ENCODE results near the gene ZIC2.
"Not testable (repeated sequence)": the region's sequence is repeated elsewhere in the genome, so short reads cannot be mapped to it uniquely, and the experiment has no call there.

ZIC2 gene

DNA sequence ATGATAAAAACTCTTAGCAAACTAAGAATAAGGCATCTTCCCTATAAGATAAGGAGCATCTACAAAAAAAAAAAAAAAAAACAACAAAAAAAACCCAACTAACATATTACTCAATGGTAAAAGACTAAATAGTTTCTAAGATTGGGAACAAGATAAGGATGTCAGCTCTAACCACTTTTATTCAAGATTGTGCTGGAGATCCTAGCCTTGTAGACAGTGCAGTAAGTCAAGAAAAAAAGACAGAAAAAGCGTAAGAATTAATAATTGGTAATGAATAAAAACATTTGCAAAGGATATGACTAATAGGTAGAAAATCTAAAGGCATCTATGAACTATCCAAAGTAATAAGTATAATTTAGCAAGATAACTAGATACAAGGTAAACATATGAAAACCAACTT is 33.0 kb downstream of the ZIC2 start:
- DNase-seq (ENCODE audit: low spot score) = no peak

DNA sequence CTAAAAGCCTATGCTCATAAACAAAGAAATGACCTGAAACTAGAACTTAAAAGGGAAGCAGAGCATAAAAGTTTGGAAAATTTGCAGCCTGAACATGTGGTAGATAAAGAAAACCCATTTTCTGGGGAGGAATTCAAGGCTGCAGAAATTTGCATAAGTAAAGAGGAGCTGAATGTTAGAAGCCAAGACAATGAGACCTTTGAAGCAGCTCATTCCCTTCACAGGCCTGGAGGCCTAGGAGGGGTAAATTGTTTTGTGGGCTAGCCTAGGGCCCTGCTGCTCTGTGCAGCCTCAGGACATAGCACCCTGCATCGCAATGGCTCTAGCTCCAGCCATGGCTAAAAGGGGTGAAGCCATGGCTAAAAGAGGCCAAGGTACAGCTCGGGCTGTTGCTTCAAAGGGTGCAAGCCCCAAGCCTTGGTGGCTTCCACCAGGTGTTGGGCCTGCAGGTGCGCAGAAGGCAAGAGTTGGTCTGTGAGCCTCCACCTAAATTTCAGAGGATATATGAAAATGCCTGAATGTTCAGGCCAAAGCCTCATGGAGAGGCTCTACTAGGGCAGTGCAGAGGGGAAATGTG is 38.3 kb downstream of the ZIC2 start:
- no peak for DNase-seq (ENCODE audit: low spot score)

DNA sequence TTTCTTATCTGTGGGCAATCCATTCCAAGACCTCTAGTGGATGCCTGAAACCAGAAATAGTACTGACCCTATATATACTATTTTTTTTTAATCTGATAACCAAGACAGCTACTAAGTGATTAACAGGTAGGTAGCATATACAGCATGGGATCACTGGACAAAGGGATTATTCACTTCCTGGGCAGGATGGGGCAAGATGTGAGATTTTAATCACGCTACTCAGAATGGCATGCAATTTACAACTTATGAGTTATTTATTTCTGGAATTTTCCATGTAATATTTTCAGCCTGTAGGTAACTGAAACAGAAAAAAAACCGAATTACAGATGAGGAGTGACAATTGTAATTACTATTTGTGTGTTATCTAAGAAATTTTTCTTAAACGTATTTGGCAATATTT is 41.2 kb downstream of the ZIC2 start:
- DNase-seq (ENCODE audit: low spot score) = no peak

DNA sequence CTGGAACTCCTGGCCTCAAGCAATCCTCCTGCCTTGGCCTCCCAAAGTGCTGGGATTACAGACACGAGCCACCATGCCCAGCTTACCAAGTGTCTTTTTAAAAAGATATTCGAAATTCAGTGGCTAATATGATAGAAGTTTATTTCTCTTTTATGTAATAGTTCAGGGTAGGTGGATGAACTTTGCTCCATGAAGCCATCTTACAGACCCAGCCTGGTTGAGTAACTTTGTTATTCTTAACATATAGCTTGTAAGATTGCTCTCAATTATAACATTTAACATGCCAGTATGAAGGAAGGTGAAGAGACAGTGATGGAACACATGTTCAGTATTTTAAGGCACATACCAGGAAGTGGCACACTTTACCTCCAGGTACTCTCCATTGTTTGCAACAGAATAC is 42.4 kb downstream of the ZIC2 start:
- no peak for DNase-seq (ENCODE audit: low spot score)

DNA sequence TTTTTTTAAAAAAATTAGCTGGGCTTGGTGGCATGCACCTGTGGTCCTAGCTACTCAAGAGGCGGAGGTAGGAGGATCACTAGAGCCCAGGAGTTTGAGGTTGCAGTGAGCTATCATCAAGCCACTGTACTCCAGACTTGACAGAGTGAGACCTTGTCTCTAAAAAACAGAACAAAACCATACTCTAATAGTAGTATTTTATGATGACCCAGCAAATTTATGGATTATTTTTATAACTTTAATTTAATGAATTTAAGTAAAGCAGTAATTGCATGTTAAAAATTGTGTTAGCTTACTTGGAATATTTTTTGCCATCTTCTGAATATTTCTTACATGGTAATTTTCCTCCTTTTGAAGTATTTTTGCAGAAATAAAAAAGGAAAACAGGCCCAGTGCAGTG is 48.3 kb downstream of the ZIC2 start:
- DNase-seq (ENCODE audit: low spot score) = no peak

DNA sequence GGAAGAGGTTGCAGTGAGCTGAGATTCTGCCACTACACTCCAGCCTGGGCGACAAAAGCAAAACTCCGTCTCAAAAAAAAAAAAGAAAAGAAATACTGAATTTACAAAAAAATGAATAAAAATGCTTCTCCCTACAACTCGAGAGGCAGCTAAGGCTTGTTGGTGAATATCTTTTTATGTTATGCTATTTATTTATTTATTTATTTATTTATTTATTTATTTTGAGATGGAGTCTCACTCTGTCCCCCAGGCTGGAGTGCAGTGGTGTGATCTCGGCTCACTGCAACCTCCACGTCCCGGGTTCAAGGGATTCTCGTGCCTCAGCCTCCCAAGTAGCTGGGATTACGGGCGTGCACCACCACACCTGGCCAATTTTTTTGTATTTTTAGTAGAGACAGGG is 51.1 kb downstream of the ZIC2 start:
- not testable (repeated sequence) for DNase-seq (ENCODE audit: low spot score)

DNA sequence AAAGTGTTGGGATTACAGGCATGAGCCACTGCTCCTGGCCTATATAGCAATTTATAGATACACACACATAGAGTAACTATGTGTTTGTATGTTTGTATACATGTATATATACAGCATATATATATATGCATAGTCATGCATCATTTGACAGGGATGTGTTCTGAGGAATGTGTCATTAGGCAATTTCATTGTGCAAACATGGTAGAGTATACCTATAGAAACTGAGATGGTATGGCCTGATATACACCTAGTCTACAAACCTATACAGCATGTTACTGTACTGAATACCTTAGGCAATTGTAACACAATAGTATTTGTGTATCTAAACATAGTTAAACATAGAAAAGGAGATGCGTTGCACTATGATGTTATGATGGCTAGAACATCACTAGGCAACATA is 54.4 kb downstream of the ZIC2 start:
- DNase-seq (ENCODE audit: low spot score) = no peak

Measured in SW480 (cell line).